T-helper 1 cell treated with Interleukin-12 subunit alpha and Interleukin-12 subunit beta and Interleukin-4 antibody, amounts not matched to agents 30 ng/mL and 1 ng/mL, for 36 hours (primary cell): ENCODE measurements around the gene ITGA6. TPM values are rescaled to one million over a fixed set of nuclear protein-coding genes. Genes with fewer than 3 reads are reported as not detected.

Experiments used
- intact Hi-C: fragments of 100-400 bp; cut with micrococcal nuclease; formaldehyde crosslinking; loops from one replicate; pipeline ENCODE4 v1.15.1; 2024
- total RNA-seq: library from RNA; stranded (reverse); gene quantifications from 2 replicates; pipeline ENCODE4 v1.2.3, GENCODE V29; 2022

Gene ITGA6
- total RNA-seq, 1 donor from 2014 or later = 36.5 TPM

- intact Hi-C loops = loop anchor here (1.0 to 10.0 kb wide), 6 partner anchors 15 to 1487 kb away; partner anchors contain the start of gene HAT1
These were observed 34.4 kb downstream of the ITGA6 start for GRCh38 chr2:172461591-172462372.

GRCh38 chr2:172462373-172462848 lies 35.0 kb downstream of the ITGA6 start:
- intact Hi-C loops = loop anchor here (1.0 to 10.0 kb wide), 6 partner anchors 16 to 1488 kb away; partner anchors contain the start of gene HAT1

- intact Hi-C loops = loop anchor here (1.0 to 10.0 kb wide), 8 partner anchors 17 to 1488 kb away; partner anchors contain the start of genes HAT1 and PDK1
These were observed 35.5 kb downstream of the ITGA6 start for GRCh38 chr2:172462849-172463381.

GRCh38 chr2:172464400-172465129 lies 37.2 kb downstream of the ITGA6 start:
- intact Hi-C loops = loop anchor here (1.0 to 10.0 kb wide), 16 partner anchors 20 to 1536 kb away; partner anchors contain the start of genes DYNC1I2 and ITGA6

GRCh38 chr2:172465417-172466334 lies 38.3 kb downstream of the ITGA6 start:
- intact Hi-C loops = loop anchor here (1.0 to 10.0 kb wide), 14 partner anchors 19 to 1537 kb away; partner anchors contain the start of genes DYNC1I2 and ITGA6

GRCh38 chr2:172467382-172467781 lies 40.0 kb downstream of the ITGA6 start:
- intact Hi-C loops = loop anchor here (10.0 kb wide), 1 partner anchor 1493 kb away; no protein-coding TSS in a partner anchor

GRCh38 chr2:172470958-172471922 lies 43.9 kb downstream of the ITGA6 start:
- intact Hi-C loops = no loop called here

- intact Hi-C loops = no loop called here
These were observed 45.2 kb downstream of the ITGA6 start for GRCh38 chr2:172472446-172473033.

- intact Hi-C loops = no loop called here
These were observed 45.8 kb downstream of the ITGA6 start for GRCh38 chr2:172473167-172473566.

- intact Hi-C loops = no loop called here
These were observed 51.0 kb downstream of the ITGA6 start for GRCh38 chr2:172478353-172478752.

GRCh38 chr2:172480301-172481218 lies 53.2 kb downstream of the ITGA6 start:
- intact Hi-C loops = loop anchor here (5.0 kb wide), 3 partner anchors 77 to 883 kb away; partner anchors contain the start of gene PDK1

GRCh38 chr2:172481507-172482262 lies 54.3 kb downstream of the ITGA6 start:
- intact Hi-C loops = loop anchor here (5.0 kb wide), 3 partner anchors 76 to 884 kb away; partner anchors contain the start of gene PDK1

GRCh38 chr2:172484253-172484652 lies 56.9 kb downstream of the ITGA6 start:
- intact Hi-C loops = loop anchor here (1.0 to 5.0 kb wide), 7 partner anchors 19 to 887 kb away; partner anchors contain the start of gene PDK1

GRCh38 chr2:172484706-172485105 lies 57.3 kb downstream of the ITGA6 start:
- intact Hi-C loops = loop anchor here (1.0 to 5.0 kb wide), 7 partner anchors 19 to 887 kb away; partner anchors contain the start of gene PDK1

- intact Hi-C loops = no loop called here
These were observed 61.2 kb downstream of the ITGA6 start for GRCh38 chr2:172488556-172488955.

GRCh38 chr2:172489681-172490080 lies 62.3 kb downstream of the ITGA6 start:
- intact Hi-C loops = no loop called here
